GM12878 (cell line): ENCODE measurements around the gene MGMT. TPM values are rescaled to one million over a fixed set of nuclear protein-coding genes. Genes with fewer than 3 reads are reported as not detected.

ENCODE experiments used
- ATAC-seq: fragments of 200-7000 bp; cut with Tn5 transposase; 3 replicates; pipeline ENCODE4 v1.9.1; 2020; ENCODE audit warnings: mild to moderate bottlenecking, moderate library complexity
- BruUV-seq: library from RNA; stranded (reverse); fragments of 400-500 nt; replicated peaks from 2 replicates; lab custom pipeline; 2021; lab: Mats Ljungman, UMichigan
- CTCF ChIA-PET: fragments of 300-600 bp; sonication (Branson Sonifier 250); formaldehyde crosslinking; extraction: SDS; loops from one replicate; lab custom pipeline; 2021; ENCODE audit warnings: inconsistent platforms; lab: Yijun Ruan, JAX
- POLR2A ChIA-PET: fragments of 350-600 bp; formaldehyde crosslinking; extraction: SDS; loops from one replicate; lab custom pipeline; 2021; ENCODE audit warnings: inconsistent platforms; lab: Charles Lee
- RAD21 ChIA-PET: fragments of 300-600 bp; sonication (Branson Sonifier 250); formaldehyde crosslinking; loops from one replicate; lab custom pipeline; 2023; ENCODE audit warnings: antibody characterized with exemption; ENCODE audit not compliant: unreplicated experiment; lab: Charles Lee
- SMC1A ChIA-PET: fragments of 300-600 bp; sonication (Branson Sonifier 250); formaldehyde crosslinking; loops from one replicate; lab custom pipeline; 2023; ENCODE audit not compliant: unreplicated experiment, uncharacterized antibody; lab: Charles Lee
- DNase-seq: peaks from one replicate; pipeline ENCODE4 v3.0.0-alpha.2; 2011; ENCODE audit warnings: low read depth, low spot score
- FAIRE-seq: peaks from 3 replicates; lab custom pipeline; 2011; peaks lifted over from hg19 to GRCh38; lab: Jason Lieb, UNC
- H2AFZ ChIP-seq: 2 replicates; pipeline ENCODE4 v1.6.0; 2011; ENCODE audit warnings: low read depth, low read length, control low read depth; ENCODE audit not compliant: control insufficient read depth
- H3K27ac ChIP-seq: 2 replicates; pipeline ENCODE4 v1.5.1; 2011; ENCODE audit warnings: control low read depth; ENCODE audit not compliant: control insufficient read depth, insufficient read depth
- H3K27me3 ChIP-seq, 2 experiments: replicated peaks in 1 of 2; 2 replicates each; pipeline versions ENCODE4 v1.6.0 to v1.6.1; 2011; ENCODE audit warnings: low read length in 1 of 2; ENCODE audit not compliant: control insufficient read depth in 2 of 2, insufficient read depth in 2 of 2
- H3K36me3 ChIP-seq, 2 experiments: 2 replicates each; pipeline ENCODE4 v1.5.1; 2011; ENCODE audit warnings: low read length in 1 of 2; ENCODE audit not compliant: control insufficient read depth in 2 of 2, insufficient read depth in 2 of 2
- H3K4me1 ChIP-seq: 2 replicates; pipeline ENCODE4 v1.6.1; 2011; ENCODE audit warnings: mild to moderate bottlenecking, low read length, moderate library complexity, mixed read lengths; ENCODE audit not compliant: control insufficient read depth, insufficient read depth
- H3K4me2 ChIP-seq: 2 replicates; pipeline ENCODE4 v1.6.0; 2011; ENCODE audit warnings: control low read depth; ENCODE audit not compliant: control insufficient read depth, insufficient read depth
- H3K4me3 ChIP-seq: fragments of 200-600 bp; sonication (generic); 2 replicates; pipeline ENCODE4 v1.5.1; 2016
- H3K79me2 ChIP-seq: 2 replicates; pipeline ENCODE4 v1.6.0; 2011; ENCODE audit warnings: low read length; ENCODE audit not compliant: control insufficient read depth, insufficient read depth
- H3K9ac ChIP-seq: 2 replicates; pipeline ENCODE4 v1.8.0; 2011; ENCODE audit warnings: low read length, control low read depth, mixed read lengths; ENCODE audit not compliant: control insufficient read depth, insufficient read depth
- H3K9me3 ChIP-seq: replicated peaks from 3 replicates; pipeline ENCODE4 v1.5.1; 2011; ENCODE audit warnings: mild to moderate bottlenecking, low read length; ENCODE audit not compliant: control insufficient read depth, insufficient read depth
- H4K20me1 ChIP-seq: 2 replicates; pipeline ENCODE4 v1.6.0; 2011; ENCODE audit not compliant: control insufficient read depth, insufficient read depth
- ATF7 ChIP-seq: fragments of 450-650 bp; IDR thresholded peaks from 2 replicates; pipeline ENCODE4 v1.6.1; 2016; ENCODE audit warnings: low read depth, mild to moderate bottlenecking
- BRCA1 ChIP-seq: IDR thresholded peaks from 2 replicates; pipeline ENCODE4 v1.6.1; 2011; ENCODE audit warnings: low read depth, low read length, improper control_type of control experiment
- CHD4 ChIP-seq: fragments of 200-600 bp; sonication (generic); IDR thresholded peaks from 2 replicates; pipeline ENCODE4 v1.6.1; 2016; ENCODE audit warnings: mild to moderate bottlenecking
- DPF2 ChIP-seq: fragments of 450-650 bp; IDR thresholded peaks from 2 replicates; pipeline ENCODE4 v1.6.1; 2017; ENCODE audit warnings: mild to moderate bottlenecking
- EED ChIP-seq: sonication (generic); IDR thresholded peaks from 2 replicates; pipeline ENCODE4 v1.6.1; 2016; ENCODE audit warnings: antibody characterized with exemption, low read depth
- EGR1 ChIP-seq, 2 experiments: IDR thresholded peaks; 1 replicate in 1 of 2; 2 replicates in 1 of 2; pipeline ENCODE4 v1.6.1; 2011 to 2012; ENCODE audit warnings: low read depth in 2 of 2, low read length in 2 of 2, borderline replicate concordance in 1 of 2, mild to moderate bottlenecking in 1 of 2, moderate library complexity in 1 of 2
- GABPA ChIP-seq: IDR thresholded peaks from 2 replicates; pipeline ENCODE4 v1.6.1; 2014; ENCODE audit warnings: antibody characterized with exemption, low read depth, mild to moderate bottlenecking, inconsistent platforms
- HDAC2 ChIP-seq: fragments of 200-600 bp; sonication (generic); IDR thresholded peaks from 2 replicates; pipeline ENCODE4 v1.6.1; 2017
- IKZF1 ChIP-seq: fragments of 450-650 bp; conservative IDR thresholded peaks from 2 replicates; pipeline ENCODE4 v1.6.1; 2017; ENCODE audit warnings: antibody characterized with exemption, mild to moderate bottlenecking
- IRF3 ChIP-seq: fragments of 450-650 bp; IDR thresholded peaks from 2 replicates; pipeline ENCODE4 v1.6.1; 2014; ENCODE audit warnings: mild to moderate bottlenecking
- JUND ChIP-seq: IDR thresholded peaks from 2 replicates; pipeline ENCODE4 v1.6.1; 2012; ENCODE audit warnings: low read depth, mild to moderate bottlenecking, low read length, improper control_type of control experiment, moderate library complexity
- KAT2A ChIP-seq: conservative IDR thresholded peaks from 2 replicates; pipeline ENCODE4 v1.6.1; 2011; ENCODE audit warnings: low read depth, low read length; ENCODE audit not compliant: control insufficient read depth
- NR2F1 ChIP-seq: fragments of 450-650 bp; conservative IDR thresholded peaks from 2 replicates; pipeline ENCODE4 v1.6.1; 2017; ENCODE audit warnings: mild to moderate bottlenecking
- PML ChIP-seq: IDR thresholded peaks from 2 replicates; pipeline ENCODE4 v1.6.1; 2012; ENCODE audit warnings: low read length, inconsistent platforms
- POLR2AphosphoS5 ChIP-seq: IDR thresholded peaks from 2 replicates; pipeline ENCODE4 v1.6.1; 2011; ENCODE audit warnings: mild to moderate bottlenecking, low read length, inconsistent platforms
- STAT3 ChIP-seq: IDR thresholded peaks from 2 replicates; pipeline ENCODE4 v1.6.1; 2011; ENCODE audit warnings: low read depth, low read length, improper control_type of control experiment
- YBX1 ChIP-seq: fragments of 450-650 bp; IDR thresholded peaks from 2 replicates; pipeline ENCODE4 v1.6.1; 2016; ENCODE audit warnings: antibody characterized with exemption
- ZNF207 ChIP-seq: fragments of 450-650 bp; IDR thresholded peaks from 2 replicates; pipeline ENCODE4 v1.6.1; 2014; ENCODE audit warnings: antibody characterized with exemption, mild to moderate bottlenecking, borderline replicate concordance
- ZNF24 ChIP-seq: fragments of 450-650 bp; IDR thresholded peaks from 2 replicates; pipeline ENCODE4 v1.6.1; 2017; ENCODE audit warnings: antibody characterized with exemption, mild to moderate bottlenecking
- WGBS: methylation state at CpG from one replicate; pipeline ENCODE4 v1.1.6; 2016; ENCODE audit warnings: low lambda C conversion rate; ENCODE audit not compliant: insufficient replicate concordance, insufficient coverage; ENCODE audit errors: missing lambda C conversion rate; 5-methylcytosine and 5-hydroxymethylcytosine counted together
- in situ Hi-C: fragments of 300-500 bp; cut with MboI; formaldehyde crosslinking; loops from 9 replicates; pipeline ENCODE4 v1.14.3; 2018; ENCODE audit warnings: mixed read lengths
- intact Hi-C: fragments of 100-400 bp; cut with micrococcal nuclease; formaldehyde crosslinking; loops from one replicate; pipeline ENCODE4 v1.14.2; 2022; ENCODE audit not compliant: unreplicated experiment
- polyA plus RNA-seq, 11 experiments: library from polyadenylated mRNA; depleted of rRNA in 4 of 11; unstranded in 6 of 11; stranded (reverse) in 5 of 11; fragments of >200 nt; fragmentation: Nextera tagmentation in 4 of 11; fragmentation: Illumina TruSeq in 1 of 11; extraction: Ambion mirVana in 4 of 11; extraction: Trizol in 1 of 11; gene quantifications; 1 replicate in 1 of 11; 2 replicates in 10 of 11; pipeline versions ENCODE4 v1.2.1 to v1.2.3, GENCODE V29; 2011 to 2016; ENCODE audit warnings: inconsistent platforms in 2 of 11, missing spikeins in 2 of 11, low read depth in 1 of 11
- total RNA-seq, 4 experiments: library from RNA; depleted of rRNA in 3 of 4; stranded (reverse); fragments of >200 nt in 3 of 4; fragmentation: Illumina TruSeq in 1 of 4; extraction: Trizol in 1 of 4; gene quantifications; 2 replicates each; pipeline versions ENCODE4 v1.2.1 to v1.2.3, GENCODE V29; 2013 to 2021

Gene MGMT
- total and polyA plus RNA-seq, 10 of the 15 experiments (the other 5 are each of a cell fraction or from before 2014, with no cell fraction given), result 0.16 to 24.2 (median 13.3) TPM

GRCh38 chr10:129531969-129532660, 65.1 kb downstream of the MGMT start:
- FAIRE-seq, result no peak
- CTCF ChIA-PET, result no interaction called here
- H2AFZ ChIP-seq, result no peak overlapping the region
- ATAC-seq, result no peak
- no peak overlapping the region for H3K4me2 ChIP-seq
- intact Hi-C loops (no loop called here), in situ Hi-C loops (no loop called here)
- H3K27ac ChIP-seq, result no peak overlapping the region
- H3K36me3 ChIP-seq, result peaks cover 0 to 4% of the 10 kb centered on the region in 2 experiments; a peak in 1 of 4 replicates
- H3K9ac ChIP-seq, result no peak overlapping the region
- TF ChIP-seq NR2F1 (no peak), POLR2AphosphoS5 (no peak), KAT2A (no peak), YBX1 (no peak), CHD4 (no peak)
- no peak overlapping the region for H3K4me3 ChIP-seq
- SMC1A ChIA-PET, result no interaction called here
- H4K20me1 ChIP-seq, result no peaks in the 10 kb centered on the region
- WGBS, result 89% methylated on average over 10 of the region's 10 CpGs
- no peaks in the 10 kb centered on the region; the same call in 2 of the 3 replicates for H3K9me3 ChIP-seq
- POLR2A ChIA-PET, result no interaction called here
- no peak for DNase-seq
- peaks cover 5% of the 10 kb centered on the region; the same call in 1 of the 2 replicates for H3K4me1 ChIP-seq
- BruUV-seq, result no TSS peak
- RAD21 ChIA-PET, result no interaction called here
- H3K79me2 ChIP-seq, result no peaks in the 10 kb centered on the region
- no peaks in the 10 kb centered on the region for H3K27me3 ChIP-seq

GRCh38 chr10:129532838-129533237, 65.8 kb downstream of the MGMT start:
- Histone ChIP-seq H3K36me3 (peaks cover 0 to 4% of the 10 kb centered on the region in 2 experiments; a peak in 1 of 4 replicates), H3K79me2 (no peaks in the 10 kb centered on the region), H3K27ac (no peak overlapping the region), H3K9ac (no peak overlapping the region), H3K9me3 (no peaks in the 10 kb centered on the region; the same call in 2 of the 3 replicates), H2AFZ (no peak overlapping the region), H3K27me3 (no peaks in the 10 kb centered on the region), H3K4me2 (no peak overlapping the region), H4K20me1 (no peaks in the 10 kb centered on the region), H3K4me1 (peaks cover 5% of the 10 kb centered on the region; the same call in 1 of the 2 replicates), H3K4me3 (no peak overlapping the region)
- intact Hi-C loops (no loop called here), in situ Hi-C loops (no loop called here)
- ATAC-seq (no peak), FAIRE-seq (no peak), DNase-seq (no peak)
- ChIA-PET RAD21 (no interaction called here), POLR2A (no interaction called here), SMC1A (no interaction called here), CTCF (no interaction called here)
- 32% methylated on average over 12 of the region's 12 CpGs for WGBS
- BruUV-seq, result no TSS peak
- TF ChIP-seq IRF3 (no peak), JUND (no peak), GABPA (no peak), DPF2 (no peak), EED (no peak), PML (no peak), EGR1 (IDR thresholded peaks at IDR 0.05; ENCODE audit: borderline replicate concordance in 1 of 2, low read depth in 2 of 2, low read length in 2 of 2) (no peak), STAT3 (no peak), ATF7 (no peak), BRCA1 (no peak), ZNF24 (no peak), ZNF207 (no peak), HDAC2 (no peak), IKZF1 (no peak)
